Cerebellar nuclear complex (tissue), 1 donor: ENCODE measurements around the gene TMEM214.
A peak's percentile ranks its signal among the peaks of the same experiment; 100 is the strongest.

ENCODE experiments used
- DNase-seq, 2 experiments: peaks; one replicate each; lab custom pipeline; 2025; lab: John Stamatoyannopoulos, UW

Gene TMEM214

DNA sequence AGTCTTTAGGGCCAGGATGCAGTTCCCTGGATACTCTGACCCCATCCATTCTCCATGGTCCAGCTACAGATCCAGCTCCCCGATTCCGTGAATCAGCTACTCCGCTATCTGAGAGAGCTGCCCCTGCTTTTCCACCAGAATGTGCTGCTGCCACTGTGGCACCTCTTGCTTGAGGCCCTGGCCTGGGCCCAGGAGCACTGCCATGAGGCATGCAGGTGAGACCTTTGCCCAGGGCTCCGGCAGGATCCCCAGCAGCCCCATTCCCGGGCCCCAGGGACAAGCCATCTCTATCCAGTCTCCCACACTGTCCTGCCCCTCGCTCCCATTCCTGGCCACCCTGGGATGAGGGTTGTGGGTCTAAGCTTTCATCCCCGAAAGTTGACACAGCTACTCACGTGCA, 7.5 kb downstream of the TMEM214 start:
- no peak for DNase-seq

- DNase-seq, result no peak
These were observed 9.0 kb downstream of the TMEM214 start for GRCh38 chr2:27041752-27042151.

- DNase-seq, result no peak
These were observed 9.4 kb downstream of the TMEM214 start for GRCh38 chr2:27042159-27042661.

DNA sequence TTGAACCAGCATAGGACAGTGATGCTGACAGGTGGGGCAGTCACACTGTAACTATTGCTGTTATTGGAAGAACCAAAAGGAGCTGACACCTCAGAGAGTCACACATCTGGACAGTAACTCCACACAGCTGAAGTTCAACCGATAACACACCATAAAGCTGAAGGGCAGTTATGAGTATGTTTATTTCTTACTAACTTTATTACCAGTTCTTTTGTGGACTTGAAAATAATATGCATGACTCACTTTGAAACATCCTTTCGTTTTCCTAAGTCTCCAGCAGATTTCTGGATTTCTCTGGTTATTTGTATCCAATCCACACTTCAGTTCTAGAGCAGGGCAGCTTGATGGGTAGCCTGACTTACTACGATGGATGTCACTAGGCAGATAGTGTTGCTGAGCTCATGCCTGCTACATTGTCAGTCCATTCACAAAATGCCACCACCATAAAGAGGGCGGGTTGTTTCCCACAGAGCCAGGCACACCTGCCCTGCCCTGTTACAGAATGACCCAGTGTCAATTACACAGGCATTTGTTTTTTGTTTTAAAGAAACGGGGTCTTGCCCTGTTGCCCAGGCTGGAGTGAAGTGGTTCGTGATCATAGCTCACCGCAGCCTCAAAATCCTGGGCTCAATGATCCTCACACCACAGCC, 10.3 kb downstream of the TMEM214 start:
- DNase-seq, result no peak

GRCh38 chr2:27049422-27050280, 16.9 kb downstream of the TMEM214 start:
- no peak for DNase-seq

DNA sequence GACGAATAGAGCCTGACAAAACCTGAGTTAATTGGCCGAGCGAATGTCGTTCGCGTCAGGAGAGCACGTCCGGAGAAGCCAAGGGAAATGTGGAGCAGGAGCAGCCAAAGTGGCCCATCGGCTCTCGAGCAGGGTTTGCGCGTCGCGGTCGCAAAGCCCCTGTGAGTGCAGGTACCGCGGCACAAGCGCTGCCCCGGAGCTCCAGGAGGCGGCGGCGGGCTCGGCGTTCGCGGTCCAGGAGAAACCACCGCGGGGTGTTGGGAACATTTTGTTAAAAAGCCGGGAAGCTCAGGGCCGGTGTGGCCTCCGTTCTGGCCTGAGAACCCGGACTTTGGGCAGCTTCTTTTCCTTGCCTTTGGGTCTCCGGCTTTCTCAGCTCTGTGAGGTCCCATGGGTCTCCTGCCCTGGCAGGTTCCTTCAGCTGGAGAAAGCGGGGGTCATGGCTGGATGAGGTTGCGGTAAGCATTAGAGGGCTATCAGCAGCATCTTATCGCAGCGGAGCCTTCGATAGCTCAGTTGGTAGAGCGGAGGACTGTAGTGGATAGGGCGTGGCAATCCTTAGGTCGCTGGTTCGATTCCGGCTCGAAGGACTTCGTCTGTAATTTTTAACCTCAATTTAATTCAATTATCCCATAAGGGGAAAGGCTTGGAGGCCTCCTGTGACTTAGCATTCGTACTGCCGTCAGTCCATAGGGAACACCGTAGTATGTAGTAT, 17.7 kb downstream of the TMEM214 start:
- peak in 1 of 2 experiments; percentile 73 for DNase-seq

- DNase-seq, result peak in 1 of 2 experiments; percentile 82
These were observed 18.5 kb downstream of the TMEM214 start, which contains the start of gene AGBL5 for GRCh38 chr2:27050996-27051901. Gene AGBL5 (plus strand): TSS chr2:27051668. CDS start chr2:27052959, 1,291 bp downstream.

DNA sequence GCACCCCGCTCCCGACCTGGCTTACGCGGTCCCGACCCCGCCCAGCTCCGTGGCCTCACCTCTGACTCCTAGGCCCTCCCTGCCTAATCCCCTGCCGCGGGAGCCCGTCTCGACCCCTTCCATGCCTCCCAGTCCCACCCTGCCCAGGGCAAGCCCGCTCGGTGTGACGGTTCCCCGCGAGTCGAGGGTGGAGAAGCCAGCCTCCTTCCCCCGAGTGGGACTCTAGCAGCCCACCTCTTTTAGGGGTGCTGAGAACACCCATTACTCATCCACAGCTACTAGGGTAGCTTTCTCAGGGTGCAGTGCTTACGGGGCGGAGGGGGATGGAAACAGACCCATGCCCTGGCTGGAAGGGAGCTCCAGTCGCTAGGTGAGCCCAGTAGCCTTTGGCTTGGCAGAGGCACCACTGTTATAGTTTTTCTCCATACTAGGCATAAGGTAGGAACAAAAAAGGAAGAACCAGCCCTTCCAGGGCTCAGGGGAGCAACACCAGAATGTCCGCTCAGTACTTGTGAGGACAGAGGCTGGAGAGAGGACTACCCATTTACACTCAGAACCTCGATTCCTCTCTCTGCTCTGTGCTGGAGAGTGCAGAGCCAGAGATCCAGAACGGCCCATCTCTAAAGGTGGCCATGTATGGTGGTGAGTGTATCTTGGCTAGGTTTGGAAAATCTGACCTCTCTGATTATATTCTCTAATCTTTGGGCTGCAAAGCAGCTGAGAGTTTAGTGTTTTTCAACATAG, 19.3 kb downstream of the TMEM214 start:
- DNase-seq, result no peak

GRCh38 chr2:27053321-27053720, 20.6 kb downstream of the TMEM214 start:
- DNase-seq, result no peak

DNA sequence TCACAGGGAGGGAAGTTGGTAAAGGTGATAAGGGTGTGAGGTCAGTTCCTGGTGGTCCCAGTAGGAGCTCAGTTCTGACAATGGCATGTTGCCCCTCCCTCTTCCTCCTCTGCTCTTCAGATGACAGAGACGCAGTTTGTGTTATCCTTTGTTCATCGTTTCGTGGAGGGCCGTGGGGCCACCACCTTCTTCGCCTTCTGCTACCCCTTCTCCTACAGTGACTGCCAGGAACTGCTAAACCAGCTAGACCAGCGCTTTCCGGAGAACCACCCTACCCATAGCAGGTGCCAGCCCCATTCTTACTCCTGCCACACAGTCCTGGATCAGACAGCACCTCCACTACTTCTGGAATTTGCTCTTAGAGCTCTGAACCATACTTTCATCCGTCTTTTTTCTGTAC, 21.0 kb downstream of the TMEM214 start:
- no peak for DNase-seq

GRCh38 chr2:27054721-27055120, 22.0 kb downstream of the TMEM214 start:
- DNase-seq, result no peak

- DNase-seq, result no peak
These were observed 24.4 kb downstream of the TMEM214 start for GRCh38 chr2:27057184-27057583.

DNA sequence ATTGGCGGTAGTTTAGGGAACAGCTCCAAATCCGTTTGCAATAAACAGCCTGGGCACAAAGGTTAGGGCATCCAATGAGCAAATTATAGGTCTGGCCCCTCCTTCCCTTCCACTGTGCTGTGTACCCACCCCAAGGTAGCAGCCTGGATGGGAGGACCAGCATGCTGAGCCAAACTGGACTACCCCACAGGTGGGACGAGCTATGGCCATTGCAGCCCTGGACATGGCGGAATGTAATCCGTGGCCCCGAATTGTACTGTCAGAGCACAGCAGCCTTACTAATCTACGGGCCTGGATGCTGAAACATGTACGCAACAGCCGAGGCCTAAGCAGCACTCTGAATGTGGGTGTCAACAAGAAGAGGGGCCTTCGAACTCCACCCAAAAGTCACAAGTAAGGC, 25.4 kb downstream of the TMEM214 start:
- no peak for DNase-seq

DNA sequence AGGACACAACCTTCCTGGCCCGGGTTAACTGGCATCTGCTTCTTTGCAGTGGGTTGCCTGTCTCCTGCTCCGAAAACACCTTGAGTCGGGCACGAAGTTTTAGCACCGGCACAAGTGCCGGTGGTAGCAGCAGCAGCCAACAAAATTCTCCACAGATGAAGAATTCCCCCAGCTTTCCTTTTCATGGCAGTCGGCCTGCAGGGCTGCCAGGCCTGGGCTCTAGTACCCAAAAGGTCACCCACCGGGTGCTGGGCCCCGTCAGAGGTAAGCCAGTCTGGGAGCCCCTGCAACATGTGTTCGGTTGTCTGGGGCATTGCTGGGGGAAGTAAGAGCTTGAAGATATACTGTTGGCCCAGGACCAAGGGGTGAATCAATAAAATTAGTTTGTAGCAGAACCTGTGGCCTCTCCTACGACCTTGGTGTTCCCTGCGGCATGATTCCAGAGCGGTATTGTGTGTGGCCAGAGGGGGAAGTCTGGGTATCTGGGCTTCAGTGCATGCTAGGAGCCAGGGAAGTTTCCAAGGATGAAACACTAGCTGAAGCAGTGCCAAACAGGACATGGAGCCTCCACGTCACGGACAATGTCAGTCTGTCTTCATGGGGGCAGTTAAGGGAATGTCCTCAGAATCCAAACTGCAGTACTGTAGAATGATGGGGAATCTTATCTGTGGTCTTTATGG, 26.5 kb downstream of the TMEM214 start:
- no peak for DNase-seq

DNA sequence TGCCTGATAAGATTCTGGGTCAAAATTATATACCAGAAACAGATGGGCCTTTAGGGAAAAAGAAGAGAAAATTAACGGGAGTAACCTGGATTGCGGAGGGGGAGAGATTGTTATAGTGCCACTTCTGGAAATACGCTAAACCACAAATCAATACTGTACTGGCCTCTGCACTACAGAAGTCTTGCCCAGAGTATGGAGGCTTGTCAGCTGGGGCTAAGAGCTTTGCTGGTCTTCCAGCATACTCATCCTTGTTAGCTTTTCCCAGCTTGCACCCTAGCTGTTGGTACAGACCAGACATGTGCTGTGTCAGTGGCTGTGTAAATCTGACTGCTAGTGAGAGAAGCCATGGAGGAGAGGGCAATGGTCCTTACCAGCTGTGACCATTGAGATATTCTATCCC, 27.6 kb downstream of the TMEM214 start:
- no peak for DNase-seq

GRCh38 chr2:27065128-27065527, 32.4 kb downstream of the TMEM214 start:
- DNase-seq, result no peak

- no peak for DNase-seq
These were observed 34.6 kb downstream of the TMEM214 start for GRCh38 chr2:27067385-27067784.

- no peak for DNase-seq
These were observed 36.7 kb downstream of the TMEM214 start for GRCh38 chr2:27069436-27069835.

GRCh38 chr2:27069961-27070618, 37.3 kb downstream of the TMEM214 start:
- DNase-seq, result no peak
